PC-3 (cell line): ENCODE measurements around the gene TGM4.
A peak's percentile ranks its signal among the peaks of the same experiment; 100 is the strongest.

Source experiments
- EZH2 ChIP-seq: fragments of 300-600 bp; sonication (generic); IDR thresholded peaks from one replicate; pipeline ENCODE4 v1.6.1; 2017; ENCODE audit warnings: antibody characterized with exemption, mild to moderate bottlenecking, low read length; ENCODE audit not compliant: unreplicated experiment
- EZH2phosphoT487 ChIP-seq: fragments of 300-600 bp; sonication (generic); IDR thresholded peaks from 2 replicates; pipeline ENCODE4 v1.6.1; 2018; ENCODE audit warnings: mild to moderate bottlenecking, antibody characterized with exemption, low read length, borderline replicate concordance
- TF ChIP-seq, protein P1 (sequence below): fragments of 300-600 bp; sonication (generic); conservative IDR thresholded peaks from 2 replicates; pipeline ENCODE4 v1.5.1; 2017; ENCODE audit warnings: antibody characterized with exemption, low read depth, mild to moderate bottlenecking, low read length

DNA sequence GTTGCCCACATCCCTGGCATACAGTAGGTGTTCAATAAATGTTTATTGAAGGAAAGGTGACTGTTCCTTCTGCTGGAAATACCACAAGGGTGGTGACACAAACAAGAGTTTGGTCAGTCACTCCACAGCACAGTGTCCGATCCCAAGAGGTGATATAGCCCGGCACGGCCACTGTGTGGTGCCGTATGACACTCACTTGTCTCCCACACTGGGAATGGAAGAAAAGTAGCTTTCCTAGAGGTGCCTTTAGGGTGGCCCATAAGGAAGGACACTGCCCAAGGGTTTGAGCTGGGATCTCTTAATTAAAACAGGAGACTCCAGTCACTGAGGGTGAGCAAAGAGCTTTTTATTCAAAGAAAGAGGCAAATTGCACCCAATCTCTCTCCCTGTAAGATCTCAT lies 40.5 kb downstream of the TGM4 start:
- TF ChIP-seq, protein P1, sequence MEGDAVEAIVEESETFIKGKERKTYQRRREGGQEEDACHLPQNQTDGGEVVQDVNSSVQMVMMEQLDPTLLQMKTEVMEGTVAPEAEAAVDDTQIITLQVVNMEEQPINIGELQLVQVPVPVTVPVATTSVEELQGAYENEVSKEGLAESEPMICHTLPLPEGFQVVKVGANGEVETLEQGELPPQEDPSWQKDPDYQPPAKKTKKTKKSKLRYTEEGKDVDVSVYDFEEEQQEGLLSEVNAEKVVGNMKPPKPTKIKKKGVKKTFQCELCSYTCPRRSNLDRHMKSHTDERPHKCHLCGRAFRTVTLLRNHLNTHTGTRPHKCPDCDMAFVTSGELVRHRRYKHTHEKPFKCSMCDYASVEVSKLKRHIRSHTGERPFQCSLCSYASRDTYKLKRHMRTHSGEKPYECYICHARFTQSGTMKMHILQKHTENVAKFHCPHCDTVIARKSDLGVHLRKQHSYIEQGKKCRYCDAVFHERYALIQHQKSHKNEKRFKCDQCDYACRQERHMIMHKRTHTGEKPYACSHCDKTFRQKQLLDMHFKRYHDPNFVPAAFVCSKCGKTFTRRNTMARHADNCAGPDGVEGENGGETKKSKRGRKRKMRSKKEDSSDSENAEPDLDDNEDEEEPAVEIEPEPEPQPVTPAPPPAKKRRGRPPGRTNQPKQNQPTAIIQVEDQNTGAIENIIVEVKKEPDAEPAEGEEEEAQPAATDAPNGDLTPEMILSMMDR = peak; percentile 77
- TF ChIP-seq EZH2 = no peak
- no peak for TF ChIP-seq EZH2phosphoT487
